Eye (tissue), 1 donor: ENCODE data around the gene FMN1.

Source experiments
- DNase-seq: peaks from one replicate; pipeline ENCODE4 v3.0.0-alpha.2; 2015

Gene FMN1

GRCh38 chr15:32746116-32746857, 448.2 kb downstream of the FMN1 start:
- no peak for DNase-seq

DNA sequence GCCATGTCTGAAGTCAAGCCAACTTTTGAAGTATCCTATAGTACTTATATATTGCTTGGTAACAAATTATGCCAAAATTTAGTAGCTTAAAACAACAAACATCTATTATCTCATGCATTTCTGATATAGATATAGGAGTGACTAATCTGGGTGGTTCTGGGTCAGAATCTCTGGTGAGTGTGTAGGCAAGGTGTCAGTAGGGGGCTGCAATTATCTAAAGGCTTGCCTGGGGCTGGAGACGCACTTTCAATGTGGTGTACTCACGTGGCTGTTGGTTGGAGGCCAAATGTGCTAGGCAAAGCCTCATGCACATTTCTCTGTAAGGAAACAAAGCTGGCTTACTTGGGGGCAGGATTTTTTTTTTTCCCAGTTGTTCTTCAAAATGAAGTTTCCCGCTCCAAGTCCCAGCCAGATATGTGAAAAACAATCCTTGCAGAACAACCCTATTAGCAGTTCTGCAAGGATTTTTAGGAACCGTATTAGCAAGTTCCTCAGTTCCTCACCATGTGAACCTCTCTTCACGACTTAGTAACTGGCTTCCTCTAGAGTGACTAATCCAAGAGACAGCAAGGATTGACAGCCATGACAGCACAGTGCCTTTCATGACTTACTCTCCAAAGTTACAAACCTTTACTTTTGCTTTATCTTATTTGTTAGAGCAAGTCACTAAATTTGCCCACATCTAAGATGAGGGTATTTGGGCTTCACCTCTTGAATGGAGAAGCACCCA, 450.9 kb downstream of the FMN1 start:
- DNase-seq: no peak

- DNase-seq: no peak
These were observed 454.9 kb downstream of the FMN1 start for GRCh38 chr15:32739522-32740063.

DNA sequence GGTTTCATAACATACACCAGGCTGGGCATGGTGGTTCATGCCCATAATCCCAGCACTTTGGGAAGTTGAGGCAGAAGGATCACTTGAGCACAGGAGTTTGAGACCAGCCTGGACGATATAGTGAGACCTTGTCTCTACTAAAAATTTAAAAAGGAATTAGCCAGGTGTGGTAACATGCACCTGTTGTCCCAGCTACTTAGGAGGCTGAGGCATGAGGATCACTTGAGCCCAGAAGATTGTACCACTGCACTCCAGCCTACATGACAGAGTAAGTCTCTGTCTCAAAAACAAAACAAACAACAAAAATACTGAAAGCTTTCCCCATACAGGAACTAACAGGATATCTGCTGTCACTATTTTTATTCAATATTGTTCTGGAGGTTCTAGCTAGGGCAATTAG, 455.8 kb downstream of the FMN1 start:
- no peak for DNase-seq

GRCh38 chr15:32737304-32737703, 457.2 kb downstream of the FMN1 start:
- DNase-seq: no peak

GRCh38 chr15:32736701-32737061, 457.8 kb downstream of the FMN1 start:
- DNase-seq: no peak

DNA sequence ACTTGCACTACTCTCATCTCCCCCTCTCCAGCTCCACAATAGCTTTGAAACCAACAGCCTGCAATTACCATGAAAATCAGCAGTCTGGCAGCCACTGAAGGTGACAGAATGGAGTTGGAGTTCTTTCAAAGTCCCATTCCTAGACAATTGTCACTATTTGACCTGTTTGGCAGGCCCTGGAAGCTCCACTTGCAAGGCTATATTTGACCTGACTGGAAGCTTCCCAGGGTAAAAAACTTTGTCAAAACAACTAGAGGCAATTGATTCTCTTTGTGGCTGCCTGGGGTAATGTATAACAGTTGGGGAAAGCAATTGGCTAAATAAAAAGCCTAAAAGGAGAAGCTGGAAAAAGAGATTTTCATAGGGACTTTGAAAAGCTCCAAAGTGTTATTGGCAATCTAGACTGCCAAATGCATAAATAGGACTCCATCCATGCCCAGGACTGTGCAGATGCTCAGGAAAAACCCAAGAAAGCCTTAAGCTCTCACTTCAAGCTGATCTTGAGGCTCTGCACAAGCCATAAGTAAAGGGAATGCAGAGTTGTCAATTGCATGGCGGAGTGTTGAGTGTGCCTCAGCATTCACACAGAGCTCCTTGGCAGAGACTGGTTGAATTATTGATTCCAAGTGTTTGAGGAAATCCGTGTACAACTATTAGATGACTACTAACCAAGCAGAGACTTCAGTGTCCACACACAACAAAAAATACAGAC, 458.4 kb downstream of the FMN1 start:
- DNase-seq: no peak

DNA sequence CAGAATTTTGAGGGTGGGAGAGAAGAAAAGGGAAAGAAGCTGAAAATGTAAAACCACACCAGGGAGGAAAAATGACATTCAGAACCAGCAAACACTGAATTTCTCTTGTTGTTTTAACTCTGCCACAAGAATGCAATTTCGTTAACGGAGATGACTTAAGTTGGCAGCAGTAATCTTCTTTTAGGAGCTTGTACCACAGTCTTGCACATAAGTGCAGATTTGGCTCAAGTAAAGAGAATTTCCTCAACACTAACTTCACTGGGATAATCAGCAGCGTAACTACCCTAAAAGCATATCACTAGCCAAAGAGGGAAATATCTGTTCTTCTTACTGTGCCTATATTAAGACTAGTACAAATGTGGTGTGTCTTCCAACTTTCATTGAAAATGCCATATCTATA, 461.2 kb downstream of the FMN1 start:
- no peak for DNase-seq

DNA sequence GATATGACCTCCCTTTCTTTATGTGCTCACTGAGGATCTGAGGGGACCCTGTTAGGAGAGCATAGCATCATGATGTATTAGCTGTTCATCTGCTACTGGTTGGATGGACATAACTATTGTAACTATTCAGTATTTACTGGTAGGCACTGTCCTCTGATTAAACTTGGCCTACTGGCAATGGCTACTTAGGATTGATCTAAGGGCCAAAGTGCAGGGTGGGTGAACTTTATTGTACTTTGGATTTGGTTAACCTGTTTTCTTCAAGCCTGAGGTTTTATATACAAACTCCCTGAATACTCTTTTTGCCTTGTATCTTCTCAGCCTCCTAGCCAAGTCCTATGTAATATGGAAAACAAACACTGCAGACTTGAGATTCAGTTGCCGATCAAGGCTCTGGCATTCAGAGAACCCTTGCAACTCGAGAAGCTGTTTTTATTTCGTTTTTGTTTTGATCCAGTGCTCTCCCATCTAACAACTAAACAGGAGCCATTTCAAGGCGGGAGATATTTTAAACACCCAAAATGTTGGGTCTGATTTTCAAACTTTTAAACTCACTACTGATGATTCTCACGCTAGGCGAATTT, 461.8 kb downstream of the FMN1 start:
- no peak for DNase-seq

DNA sequence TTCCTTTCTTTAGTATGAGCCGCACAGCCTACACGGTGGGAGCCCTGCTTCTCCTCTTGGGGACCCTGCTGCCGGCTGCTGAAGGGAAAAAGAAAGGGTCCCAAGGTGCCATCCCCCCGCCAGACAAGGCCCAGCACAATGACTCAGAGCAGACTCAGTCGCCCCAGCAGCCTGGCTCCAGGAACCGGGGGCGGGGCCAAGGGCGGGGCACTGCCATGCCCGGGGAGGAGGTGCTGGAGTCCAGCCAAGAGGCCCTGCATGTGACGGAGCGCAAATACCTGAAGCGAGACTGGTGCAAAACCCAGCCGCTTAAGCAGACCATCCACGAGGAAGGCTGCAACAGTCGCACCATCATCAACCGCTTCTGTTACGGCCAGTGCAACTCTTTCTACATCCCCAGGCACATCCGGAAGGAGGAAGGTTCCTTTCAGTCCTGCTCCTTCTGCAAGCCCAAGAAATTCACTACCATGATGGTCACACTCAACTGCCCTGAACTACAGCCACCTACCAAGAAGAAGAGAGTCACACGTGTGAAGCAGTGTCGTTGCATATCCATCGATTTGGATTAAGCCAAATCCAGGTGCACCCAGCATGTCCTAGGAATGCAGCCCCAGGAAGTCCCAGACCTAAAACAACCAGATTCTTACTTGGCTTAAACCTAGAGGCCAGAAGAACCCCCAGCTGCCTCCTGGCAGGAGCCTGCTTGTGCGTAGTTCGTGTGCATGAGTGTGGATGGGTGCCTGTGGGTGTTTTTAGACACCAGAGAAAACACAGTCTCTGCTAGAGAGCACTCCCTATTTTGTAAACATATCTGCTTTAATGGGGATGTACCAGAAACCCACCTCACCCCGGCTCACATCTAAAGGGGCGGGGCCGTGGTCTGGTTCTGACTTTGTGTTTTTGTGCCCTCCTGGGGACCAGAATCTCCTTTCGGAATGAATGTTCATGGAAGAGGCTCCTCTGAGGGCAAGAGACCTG, 463.5 kb downstream of the FMN1 start:
- peak; percentile 38 for DNase-seq

- no peak for DNase-seq
These were observed 464.7 kb downstream of the FMN1 start for GRCh38 chr15:32729700-32730395.

DNA sequence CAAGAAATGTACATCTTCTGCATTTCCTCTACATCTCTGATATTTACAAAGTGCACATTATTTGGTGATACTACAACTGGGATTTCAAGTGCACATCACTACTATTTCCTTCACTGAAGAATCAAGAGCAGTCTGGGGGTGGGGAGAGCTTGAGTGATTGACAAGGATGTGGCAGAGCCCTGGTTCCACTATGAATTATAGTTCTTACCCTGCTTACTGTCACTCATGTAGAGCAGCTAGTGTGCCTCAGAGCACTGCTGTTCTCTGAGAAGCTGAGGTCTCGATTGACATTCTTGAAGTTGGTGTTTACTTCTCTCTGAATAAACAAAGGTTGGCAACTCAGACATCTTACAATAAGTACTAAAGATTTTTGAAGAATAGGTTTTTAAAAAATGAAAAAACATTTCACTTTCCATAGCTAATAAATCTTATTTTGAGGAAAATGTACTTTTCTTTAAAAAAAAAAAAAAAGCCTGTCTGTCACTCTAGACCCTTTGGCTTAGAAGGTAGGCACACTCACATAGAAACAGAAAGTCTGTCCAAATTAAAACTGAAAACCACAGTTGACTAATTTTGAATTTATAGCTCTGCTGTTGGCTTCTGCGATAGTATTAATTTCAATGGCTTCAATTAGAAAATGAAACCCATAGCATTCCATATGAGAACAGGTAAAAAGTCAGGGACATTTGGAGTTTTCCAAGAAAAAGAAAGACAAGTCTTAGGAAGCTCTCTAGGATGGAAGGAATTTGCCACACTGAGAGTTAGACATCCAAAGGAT, 471.2 kb downstream of the FMN1 start:
- DNase-seq: no peak

- no peak for DNase-seq
These were observed 472.4 kb downstream of the FMN1 start for GRCh38 chr15:32722136-32722535.

DNA sequence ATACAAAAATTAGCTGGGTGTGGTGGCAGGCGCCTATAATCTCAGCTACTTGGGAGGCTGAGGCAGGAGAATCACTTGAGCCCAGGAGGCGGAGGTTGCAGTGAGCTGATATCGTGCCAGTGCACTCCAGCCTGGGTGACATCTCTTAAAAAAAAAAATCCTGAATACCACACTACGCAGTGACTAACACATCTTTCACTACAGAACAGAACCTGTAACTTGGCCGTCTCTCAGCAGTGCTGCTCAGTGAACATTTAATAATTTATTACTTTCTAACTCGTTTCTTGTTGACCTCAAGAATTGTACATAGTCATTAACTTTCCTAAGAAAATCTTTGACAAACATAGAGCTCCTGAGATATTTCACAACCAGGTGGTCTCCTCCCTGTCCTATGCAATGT, 472.9 kb downstream of the FMN1 start:
- DNase-seq: no peak

DNA sequence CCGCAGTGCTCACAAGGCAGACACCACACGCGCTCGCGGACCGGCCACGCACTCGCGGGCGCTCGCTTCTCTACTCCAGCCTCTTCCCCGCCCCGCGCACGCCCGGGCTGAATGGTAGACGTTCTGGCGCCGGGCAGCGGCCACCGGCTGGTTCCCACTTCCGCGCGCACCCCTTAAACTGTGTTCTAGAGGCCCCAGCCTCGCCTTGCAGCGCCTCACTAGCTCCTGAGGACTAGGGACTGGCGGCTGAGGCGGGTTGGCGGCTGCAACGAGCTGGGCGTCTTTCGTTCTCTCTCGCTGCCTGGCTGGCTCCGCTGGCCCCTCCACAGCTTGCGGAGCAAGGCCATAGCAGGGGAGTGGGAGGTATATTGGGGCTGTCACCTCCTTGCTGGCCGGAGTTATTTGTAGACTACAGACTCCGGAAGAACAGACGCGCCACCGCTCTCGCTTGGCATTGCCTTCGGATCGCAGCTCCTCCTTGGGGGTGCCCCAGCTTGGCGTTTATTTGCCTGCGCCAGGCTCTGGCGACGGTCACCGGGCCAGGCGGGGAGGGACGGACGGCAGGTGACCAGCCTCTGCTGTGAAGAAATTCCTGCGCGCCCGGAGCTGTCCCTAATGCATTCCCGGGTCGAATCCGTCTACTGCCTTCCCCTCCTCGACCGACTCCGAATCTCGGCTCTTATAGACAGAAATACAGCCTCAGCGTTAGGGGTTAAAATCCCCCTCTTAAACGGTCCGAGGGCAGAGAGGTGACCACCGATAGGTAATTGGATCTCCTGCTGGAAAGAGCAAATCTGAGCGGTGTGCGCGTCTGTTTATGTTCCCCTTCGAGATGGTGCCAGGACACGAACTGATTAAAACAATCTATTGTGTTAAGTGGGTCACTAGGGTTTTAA, 475.4 kb downstream of the FMN1 start:
- peak; percentile 63 for DNase-seq

- peak; percentile 67 for DNase-seq
These were observed 476.2 kb downstream of the FMN1 start for GRCh38 chr15:32718227-32718820.

DNA sequence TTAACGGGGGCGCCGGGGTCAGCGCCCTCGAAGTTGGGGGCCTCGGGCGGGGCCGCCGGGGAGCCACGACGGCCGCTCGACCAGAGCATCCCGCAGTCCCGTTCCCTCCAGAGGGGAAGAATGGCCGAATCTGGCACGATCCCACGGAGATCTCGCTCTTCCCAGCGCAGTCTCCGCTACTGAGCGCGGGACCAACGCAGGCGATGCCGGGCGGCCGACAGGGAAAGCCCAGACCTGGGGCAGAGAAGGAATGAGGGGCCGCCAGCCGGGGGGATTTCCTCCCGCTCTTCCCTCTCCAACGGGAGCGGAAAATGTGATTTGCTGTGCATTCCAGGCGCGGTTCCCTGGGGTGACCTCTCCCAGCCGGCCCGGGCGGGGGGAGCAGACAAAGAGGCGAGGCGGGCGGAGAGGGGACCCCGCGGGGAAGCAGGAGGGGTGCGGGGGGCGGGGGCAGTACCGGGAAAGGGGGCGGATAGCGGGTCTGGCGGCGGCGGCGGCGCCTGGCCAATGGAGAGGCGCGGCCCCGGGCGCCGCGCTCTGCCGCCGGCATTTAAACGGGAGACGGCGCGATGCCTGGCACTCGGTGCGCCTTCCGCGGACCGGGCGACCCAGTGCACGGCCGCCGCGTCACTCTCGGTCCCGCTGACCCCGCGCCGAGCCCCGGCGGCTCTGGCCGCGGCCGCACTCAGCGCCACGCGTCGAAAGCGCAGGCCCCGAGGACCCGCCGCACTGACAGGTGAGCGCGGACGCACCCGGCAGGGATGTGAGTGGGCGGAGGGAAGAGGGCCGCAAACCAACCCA, 476.9 kb downstream of the FMN1 start, which contains the start of gene GREM1:
GREM1 (plus strand) TSS at position 579 of the 801 bp plus-strand sequence. CDS start 12,687 bp downstream, outside the sequence.
- DNase-seq: peak; percentile 85

DNA sequence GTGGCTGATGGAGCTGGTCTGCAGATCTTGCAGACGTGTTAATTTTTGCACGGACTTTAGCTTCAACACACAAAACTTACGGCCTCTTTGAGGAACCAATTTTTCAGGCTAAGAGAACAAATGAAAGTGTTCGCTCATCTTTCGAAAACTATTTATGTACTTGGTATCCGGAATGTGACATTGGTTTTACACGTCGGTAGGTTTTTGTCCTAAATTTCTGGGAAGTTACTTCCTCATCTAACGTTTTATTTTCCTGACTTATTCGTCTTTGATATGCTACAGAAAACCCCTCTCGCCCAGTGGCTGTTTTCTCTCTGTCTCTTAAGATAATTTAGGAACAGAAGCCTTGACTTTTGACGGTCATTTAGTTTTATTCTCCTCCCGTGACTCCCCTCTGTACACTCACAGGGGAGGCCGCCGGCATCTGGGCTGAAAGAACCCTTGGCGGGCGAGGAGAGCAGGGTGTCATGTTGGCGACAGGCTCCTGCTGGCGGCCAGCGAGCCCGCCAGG, 477.5 kb downstream of the FMN1 start:
- DNase-seq: peak; percentile 65
